MV-4-11 (cell line): ENCODE results near the gene SPEM3.
A peak's percentile ranks its signal among the peaks of the same experiment; 100 is the strongest.

Experiments used
- DNase-seq: peaks from one replicate; lab custom pipeline; 2025; lab: John Stamatoyannopoulos, UW

The SPEM3 gene

DNA sequence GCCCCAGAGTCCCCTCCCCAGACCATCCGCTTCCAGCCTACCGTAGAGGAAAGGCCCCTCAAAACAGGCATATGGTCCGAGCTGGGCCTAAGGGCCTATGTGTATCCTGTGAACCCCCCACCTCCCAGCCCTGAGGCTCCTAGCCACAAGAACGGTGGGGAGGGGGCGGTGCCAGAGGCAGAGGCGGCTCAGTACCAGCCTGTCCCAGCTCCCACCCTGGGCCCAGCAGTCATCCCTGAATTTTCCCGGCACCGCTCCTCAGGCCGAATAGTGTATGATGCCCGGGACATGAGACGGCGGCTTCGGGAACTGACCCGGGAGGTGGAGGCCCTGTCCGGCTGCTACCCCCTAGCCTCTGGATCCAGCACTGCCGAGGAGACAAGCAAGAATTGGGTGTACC lies 7.5 kb upstream of the SPEM3 start:
- no peak for DNase-seq

GRCh38 chr17:7423679-7424078 lies 5.0 kb upstream of the SPEM3 start:
- no peak for DNase-seq

DNA sequence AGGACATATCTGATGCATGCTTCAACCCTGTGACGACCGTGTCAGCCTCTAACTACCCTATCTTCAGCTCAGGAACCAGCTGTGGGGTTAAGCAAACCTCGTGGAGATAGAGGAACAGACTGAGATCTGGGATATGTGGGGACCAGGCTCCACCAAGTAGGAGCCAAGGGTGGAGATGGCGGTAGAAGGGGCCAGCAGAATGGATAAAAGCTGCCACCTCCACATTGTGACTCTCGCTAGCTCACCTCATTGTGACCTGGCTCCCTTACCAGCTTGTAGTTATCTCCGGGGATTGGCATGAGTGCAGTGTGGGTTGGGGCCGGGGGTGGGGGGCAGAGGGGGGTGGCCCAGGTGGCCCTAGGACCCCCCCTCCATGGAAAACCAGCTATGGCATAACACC lies 3.3 kb upstream of the SPEM3 start, which contains the start of gene SPEM2:
TSS of gene SPEM2 (plus strand) at position 301 of the 400 bp plus-strand sequence. CDS start at position 374, 73 bp downstream.
- DNase-seq, result no peak

GRCh38 chr17:7425756-7426155 lies 2.9 kb upstream of the SPEM3 start:
- DNase-seq, result no peak

DNA sequence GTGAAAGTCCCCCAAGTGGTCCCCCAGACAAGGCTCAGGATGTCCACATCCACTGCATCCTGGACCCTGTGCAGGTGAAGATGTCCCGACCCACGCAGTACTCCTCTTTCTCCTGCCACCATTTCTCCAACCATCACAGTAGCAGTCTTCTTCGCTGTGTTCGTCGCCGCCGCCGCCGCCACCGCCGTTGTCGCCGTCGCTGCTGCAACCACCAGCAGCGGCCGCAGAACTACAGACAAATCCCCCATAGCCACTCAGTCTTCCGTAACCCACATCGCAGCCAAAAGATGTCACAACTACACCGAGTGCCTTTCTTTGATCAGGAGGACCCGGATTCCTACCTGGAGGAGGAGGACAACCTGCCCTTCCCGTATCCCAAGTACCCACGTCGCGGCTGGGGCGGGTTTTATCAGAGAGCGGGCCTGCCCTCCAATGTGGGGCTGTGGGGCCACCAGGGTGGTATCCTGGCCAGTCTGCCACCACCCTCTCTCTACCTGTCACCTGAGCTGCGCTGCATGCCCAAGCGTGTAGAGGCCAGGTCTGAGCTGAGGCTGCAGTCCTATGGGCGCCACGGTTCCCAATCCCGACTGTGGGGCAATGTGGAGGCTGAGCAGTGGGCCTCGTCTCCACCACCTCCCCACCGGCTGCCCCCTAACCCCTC lies 2.3 kb upstream of the SPEM3 start:
- no peak for DNase-seq

- DNase-seq, result no peak
These were observed 1.7 kb upstream of the SPEM3 start for GRCh38 chr17:7426896-7427489.

- DNase-seq, result no peak
These were observed 1.1 kb upstream of the SPEM3 start for GRCh38 chr17:7427549-7427948.

- DNase-seq, result no peak
These were observed 1.1 kb downstream of the SPEM3 start for GRCh38 chr17:7429722-7430121.

DNA sequence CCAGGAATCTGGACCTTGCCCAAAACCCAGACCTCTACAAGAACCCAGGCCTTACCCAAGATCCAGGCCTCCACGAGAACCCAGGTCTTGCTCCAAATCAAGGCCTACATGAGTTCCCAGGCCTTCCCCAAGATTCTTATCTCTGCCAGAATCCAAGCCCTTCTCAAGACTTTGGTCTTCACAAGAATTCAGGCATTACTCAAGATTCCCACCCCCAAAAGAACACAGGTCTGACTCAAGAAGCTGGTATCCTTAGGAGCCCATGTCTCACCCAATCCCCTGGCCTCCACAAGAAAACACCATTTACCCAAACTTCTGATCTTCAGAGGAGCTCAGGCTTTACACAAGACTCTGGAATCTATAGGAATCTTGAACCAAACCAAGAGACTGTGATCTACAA lies 2.6 kb downstream of the SPEM3 start:
- DNase-seq, result no peak

GRCh38 chr17:7432296-7432695 lies 3.6 kb downstream of the SPEM3 start:
- DNase-seq, result no peak

GRCh38 chr17:7435676-7436555 lies 7.3 kb downstream of the SPEM3 start:
- DNase-seq, result peak; percentile 69

DNA sequence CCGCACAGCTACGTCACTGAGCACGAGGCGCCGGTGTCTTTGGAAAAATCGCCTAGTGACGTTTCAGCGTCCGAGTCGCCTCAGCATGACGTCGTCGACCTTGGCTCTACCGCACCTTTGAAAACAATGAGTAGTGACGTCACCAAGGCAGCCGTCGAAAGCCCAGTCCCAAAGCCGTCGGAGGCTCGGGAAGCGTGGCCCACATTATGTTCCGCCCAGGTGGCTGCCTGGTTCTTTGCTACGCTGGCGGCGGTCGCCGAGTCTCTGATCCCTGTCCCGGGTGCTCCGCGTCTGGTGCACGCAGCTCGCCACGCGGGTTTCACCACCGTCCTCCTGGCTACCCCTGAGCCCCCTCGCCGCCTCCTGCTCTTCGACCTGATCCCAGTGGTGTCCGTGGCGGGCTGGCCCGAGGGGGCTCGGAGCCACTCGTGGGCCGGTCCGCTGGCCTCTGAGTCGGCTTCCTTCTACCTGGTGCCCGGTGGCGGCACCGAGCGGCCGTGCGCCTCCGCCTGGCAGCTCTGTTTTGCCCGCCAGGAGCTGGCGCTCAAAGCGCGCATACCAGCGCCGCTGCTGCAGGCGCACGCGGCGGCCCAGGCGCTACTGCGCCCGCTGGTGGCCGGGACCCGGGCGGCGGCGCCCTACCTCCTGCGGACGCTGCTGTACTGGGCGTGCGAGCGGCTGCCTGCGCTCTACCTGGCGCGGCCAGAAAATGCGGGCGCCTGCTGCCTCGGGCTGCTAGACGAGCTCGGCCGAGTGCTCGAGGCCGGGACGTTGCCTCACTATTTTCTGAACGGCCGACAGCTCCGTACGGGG lies 8.1 kb downstream of the SPEM3 start:
- peak; percentile 74 for DNase-seq

DNA sequence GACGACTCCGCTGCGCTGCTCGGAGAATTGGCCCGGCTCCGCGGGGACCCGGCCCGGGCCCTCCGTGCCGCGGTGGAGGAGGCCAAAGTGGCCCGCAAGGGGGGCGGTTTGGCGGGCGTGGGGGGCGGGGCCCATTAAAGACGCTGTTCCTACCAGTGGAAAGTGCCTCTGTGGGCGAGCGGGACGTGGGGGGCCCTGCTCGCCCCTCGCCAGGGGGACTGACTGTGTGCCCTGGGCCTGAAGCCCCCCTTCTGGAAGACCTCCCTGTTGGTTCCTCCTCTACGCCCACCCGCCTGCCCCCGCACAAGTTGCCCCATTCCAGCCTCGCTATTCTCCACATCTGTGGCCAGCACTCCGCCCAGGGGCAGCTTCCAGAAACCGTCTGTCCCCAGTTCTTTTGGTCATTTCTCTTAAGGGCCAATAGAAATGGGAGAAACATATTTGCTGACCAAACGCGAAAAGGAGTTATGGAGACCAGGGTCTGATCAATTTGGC lies 8.8 kb downstream of the SPEM3 start:
- DNase-seq, result no peak

DNA sequence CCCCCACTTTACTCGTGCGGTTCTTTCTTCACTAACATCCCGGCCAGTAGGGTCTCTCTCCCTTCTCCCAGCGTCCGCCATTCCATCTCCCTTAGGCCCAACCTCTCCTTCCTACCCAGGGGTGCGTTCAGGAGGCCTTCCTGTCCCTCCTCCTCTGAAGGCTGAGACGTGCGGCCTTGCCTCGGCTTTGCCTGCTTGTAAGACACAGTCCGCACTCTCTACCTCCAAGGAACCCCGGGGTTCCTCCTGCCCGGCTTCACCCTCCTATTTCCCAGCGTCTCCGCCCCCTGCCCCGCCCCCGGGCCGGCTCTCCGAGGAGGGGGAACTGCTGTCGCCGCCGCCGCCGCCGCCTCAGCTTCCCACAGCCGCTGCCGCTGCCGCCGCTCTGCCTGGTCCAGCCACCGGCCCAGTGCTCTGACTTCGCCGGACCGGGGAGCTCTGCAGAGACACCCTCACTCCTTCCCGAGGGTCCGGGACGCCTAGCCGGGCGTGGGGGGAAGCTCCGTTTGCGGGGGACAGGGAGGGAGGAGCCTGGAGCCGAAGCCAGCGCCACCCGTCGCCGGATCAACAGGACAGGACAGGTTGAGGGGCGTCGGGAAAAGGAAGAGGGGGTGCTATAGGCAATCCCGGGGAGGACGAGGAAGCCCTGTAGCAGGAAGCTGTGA lies 9.4 kb downstream of the SPEM3 start:
- DNase-seq, result peak; percentile 41

DNA sequence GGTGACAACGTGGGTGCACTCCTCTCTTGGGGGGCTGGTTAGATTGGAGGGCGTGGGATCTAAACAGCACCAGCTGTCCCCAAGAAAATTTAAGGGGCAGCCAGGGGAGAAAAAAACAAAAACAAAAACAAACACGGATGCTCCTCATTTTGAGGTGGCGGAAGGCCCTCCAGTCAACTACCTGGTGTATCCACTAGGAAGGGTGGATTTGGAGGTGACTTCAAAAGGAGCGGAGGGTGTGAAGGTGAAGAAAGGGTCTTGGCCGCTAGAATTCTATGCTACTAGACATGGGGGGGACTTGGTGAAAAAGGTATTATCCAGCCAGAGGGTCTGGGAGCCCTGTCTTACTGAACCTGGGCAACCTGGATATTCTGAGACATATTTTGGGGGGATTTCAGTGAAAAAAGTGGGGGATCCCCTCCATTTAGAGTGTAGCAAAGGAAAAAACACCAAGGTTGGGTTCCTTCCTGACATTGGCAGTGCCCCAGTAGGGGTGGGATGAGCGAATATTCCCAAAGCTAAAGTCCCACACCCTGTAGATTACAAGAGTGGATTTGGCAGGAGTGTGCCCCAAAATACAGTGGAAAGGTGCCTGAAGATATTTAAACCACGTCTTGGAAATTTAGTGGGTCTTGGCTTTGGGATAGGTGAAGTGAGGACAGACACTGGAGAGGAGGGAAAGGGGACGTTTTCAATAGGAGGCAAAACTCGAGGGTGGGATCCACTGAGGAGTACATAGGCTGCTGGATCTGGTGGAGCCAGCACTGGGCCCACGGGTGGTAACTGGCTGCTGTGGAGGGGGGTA lies 10.2 kb downstream of the SPEM3 start:
- no peak for DNase-seq

DNA sequence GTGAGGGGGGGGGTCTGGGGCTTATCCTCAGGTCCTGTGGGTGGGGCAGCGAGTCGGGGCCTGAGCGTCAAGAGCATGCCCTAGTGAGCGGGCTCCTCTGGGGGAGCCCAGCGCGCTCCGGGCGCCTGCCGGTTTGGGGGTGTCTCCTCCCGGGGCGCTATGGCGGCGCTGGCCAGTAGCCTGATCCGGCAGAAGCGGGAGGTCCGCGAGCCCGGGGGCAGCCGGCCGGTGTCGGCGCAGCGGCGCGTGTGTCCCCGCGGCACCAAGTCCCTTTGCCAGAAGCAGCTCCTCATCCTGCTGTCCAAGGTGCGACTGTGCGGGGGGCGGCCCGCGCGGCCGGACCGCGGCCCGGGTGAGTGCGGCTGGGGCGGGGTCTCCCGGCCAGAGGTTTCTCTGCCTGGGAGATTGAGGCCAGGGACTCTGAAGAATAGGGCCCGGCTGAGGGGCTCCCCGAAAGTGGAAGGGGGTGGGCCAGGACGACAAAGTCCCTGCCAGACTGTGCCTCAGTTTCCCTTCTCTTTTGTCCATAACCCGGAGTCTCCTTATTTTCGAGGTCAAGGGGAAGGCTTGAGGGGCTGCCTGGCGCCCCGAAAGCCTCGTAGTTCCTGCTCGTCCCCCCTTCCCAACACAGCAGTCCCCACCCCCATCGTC lies 10.9 kb downstream of the SPEM3 start, which contains the start of gene FGF11:
TSS of gene FGF11 (plus strand) at position 51 of the 651 bp plus-strand sequence. CDS start at position 160, 109 bp downstream.
- DNase-seq, result no peak

DNA sequence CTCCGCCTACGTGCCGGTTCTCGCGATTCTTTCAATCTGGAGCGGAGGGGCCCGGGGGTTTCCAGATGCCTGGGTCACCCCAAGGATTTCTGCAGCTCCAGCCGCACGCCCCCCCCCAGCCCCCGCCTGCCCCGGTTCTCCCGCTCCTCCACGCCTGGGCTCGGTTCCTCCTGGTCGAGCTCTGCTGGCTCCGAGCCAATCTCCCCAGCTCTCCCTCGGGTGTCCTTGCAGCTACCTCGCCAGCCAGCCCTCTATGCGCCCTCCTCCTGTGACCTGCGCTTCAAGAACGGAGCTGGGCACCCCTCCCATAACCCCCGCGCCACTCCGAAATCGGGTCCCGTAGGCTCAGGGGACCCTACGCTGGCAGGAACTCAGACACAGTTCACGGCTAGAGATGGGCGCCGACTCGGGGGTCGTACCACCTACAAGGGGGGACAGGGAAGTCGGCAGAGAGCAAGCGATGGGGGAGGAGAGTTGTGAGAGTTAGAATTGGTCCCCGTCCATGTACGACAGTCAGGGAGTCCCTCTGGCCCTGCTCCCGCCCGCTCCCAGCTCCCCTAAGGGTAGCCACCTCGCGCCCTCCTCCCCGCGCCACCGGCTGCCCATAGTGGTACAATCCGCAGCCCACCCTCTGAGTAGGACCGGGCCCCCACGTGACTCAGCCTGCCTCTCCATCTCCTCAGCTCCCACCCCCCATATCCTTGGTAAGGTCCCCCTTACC lies 11.6 kb downstream of the SPEM3 start:
- no peak for DNase-seq

GRCh38 chr17:7440834-7441195 lies 12.2 kb downstream of the SPEM3 start:
- no peak for DNase-seq

- no peak for DNase-seq
These were observed 12.6 kb downstream of the SPEM3 start for GRCh38 chr17:7441266-7441665.
